Upper lobe of right lung (tissue), 1 donor: ENCODE results near the gene FOS. TPM values are rescaled to one million over a fixed set of nuclear protein-coding genes. Genes with fewer than 3 reads are reported as not detected.

Experiments used
- ATAC-seq: fragments of 200-7000 bp; cut with Tn5 transposase; one replicate; pipeline ENCODE4 v1.9.1; 2020; ENCODE audit warnings: mild to moderate bottlenecking, moderate library complexity
- DNase-seq: peaks from one replicate; pipeline ENCODE4 v3.0.0-alpha.2; 2020
- H3K27ac ChIP-seq: fragments of 200-600 bp; one replicate; pipeline ENCODE4 v1.8.0; 2022
- H3K27me3 ChIP-seq: fragments of 200-600 bp; one replicate; pipeline ENCODE4 v1.8.0; 2022; ENCODE audit warnings: mild to moderate bottlenecking
- H3K36me3 ChIP-seq: fragments of 200-600 bp; one replicate; pipeline ENCODE4 v1.8.0; 2022
- H3K4me1 ChIP-seq: fragments of 200-600 bp; one replicate; pipeline ENCODE4 v1.8.0; 2022
- H3K4me3 ChIP-seq: fragments of 200-600 bp; one replicate; pipeline ENCODE4 v1.8.0; 2022; ENCODE audit warnings: mild to moderate bottlenecking
- H3K9me3 ChIP-seq: fragments of 200-600 bp; one replicate; pipeline ENCODE4 v1.8.0; 2022
- intact Hi-C: fragments of 100-400 bp; cut with DNase I; formaldehyde crosslinking; loops from one replicate; pipeline ENCODE4 v1.11.0; 2022
- total RNA-seq: library from RNA; stranded (reverse); fragmentation: NEBNext Ultra II Directional; extraction: Animal tissue kit (Norgen Biotek cat#: 25700); gene quantifications from one replicate; pipeline ENCODE4 v1.2.1, GENCODE V29; 2021
- TF ChIP-seq, protein P1 (sequence below): fragments of 200-600 bp; IDR thresholded peaks from one replicate; pipeline ENCODE4 v1.8.0; 2022; ENCODE audit warnings: antibody characterized with exemption
- donor health status: DM: no; HTN: yes; CAD: no; lungs with severe emphysema.

The FOS gene
- total RNA-seq, 1 donor from 2014 or later, result 204 TPM

DNA sequence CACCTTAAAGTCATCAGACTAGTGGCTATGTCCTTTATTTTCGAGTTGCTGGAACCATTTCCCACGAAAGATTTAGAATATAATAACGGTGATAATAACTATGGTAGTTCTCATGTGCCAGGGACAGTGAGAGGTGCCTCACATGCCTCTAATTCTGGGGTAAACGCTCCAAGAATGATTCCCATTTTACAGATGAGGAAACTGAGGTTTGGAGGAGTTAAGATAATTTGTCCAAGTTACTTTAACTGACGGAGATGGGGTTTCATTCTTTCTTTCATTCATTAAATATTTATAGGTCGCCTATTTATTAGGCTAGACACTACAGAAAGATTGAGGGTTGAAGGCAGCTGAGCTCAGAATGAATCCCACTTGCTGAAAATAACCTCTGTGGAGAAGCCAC lies 30.7 kb upstream of the FOS start:
- H3K36me3 ChIP-seq, result no peaks in the 10 kb centered on the region
- H3K9me3 ChIP-seq, result no peaks in the 10 kb centered on the region
- ATAC-seq (no peak), DNase-seq (no peak)
- H3K27me3 ChIP-seq, result no peaks in the 10 kb centered on the region
- TF ChIP-seq, protein P1, sequence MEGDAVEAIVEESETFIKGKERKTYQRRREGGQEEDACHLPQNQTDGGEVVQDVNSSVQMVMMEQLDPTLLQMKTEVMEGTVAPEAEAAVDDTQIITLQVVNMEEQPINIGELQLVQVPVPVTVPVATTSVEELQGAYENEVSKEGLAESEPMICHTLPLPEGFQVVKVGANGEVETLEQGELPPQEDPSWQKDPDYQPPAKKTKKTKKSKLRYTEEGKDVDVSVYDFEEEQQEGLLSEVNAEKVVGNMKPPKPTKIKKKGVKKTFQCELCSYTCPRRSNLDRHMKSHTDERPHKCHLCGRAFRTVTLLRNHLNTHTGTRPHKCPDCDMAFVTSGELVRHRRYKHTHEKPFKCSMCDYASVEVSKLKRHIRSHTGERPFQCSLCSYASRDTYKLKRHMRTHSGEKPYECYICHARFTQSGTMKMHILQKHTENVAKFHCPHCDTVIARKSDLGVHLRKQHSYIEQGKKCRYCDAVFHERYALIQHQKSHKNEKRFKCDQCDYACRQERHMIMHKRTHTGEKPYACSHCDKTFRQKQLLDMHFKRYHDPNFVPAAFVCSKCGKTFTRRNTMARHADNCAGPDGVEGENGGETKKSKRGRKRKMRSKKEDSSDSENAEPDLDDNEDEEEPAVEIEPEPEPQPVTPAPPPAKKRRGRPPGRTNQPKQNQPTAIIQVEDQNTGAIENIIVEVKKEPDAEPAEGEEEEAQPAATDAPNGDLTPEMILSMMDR, result no peak
- no peak overlapping the region for H3K4me3 ChIP-seq
- H3K27ac ChIP-seq, result no peak overlapping the region
- H3K4me1 ChIP-seq, result peaks cover 2% of the 10 kb centered on the region
- intact Hi-C loops, result no loop called here

DNA sequence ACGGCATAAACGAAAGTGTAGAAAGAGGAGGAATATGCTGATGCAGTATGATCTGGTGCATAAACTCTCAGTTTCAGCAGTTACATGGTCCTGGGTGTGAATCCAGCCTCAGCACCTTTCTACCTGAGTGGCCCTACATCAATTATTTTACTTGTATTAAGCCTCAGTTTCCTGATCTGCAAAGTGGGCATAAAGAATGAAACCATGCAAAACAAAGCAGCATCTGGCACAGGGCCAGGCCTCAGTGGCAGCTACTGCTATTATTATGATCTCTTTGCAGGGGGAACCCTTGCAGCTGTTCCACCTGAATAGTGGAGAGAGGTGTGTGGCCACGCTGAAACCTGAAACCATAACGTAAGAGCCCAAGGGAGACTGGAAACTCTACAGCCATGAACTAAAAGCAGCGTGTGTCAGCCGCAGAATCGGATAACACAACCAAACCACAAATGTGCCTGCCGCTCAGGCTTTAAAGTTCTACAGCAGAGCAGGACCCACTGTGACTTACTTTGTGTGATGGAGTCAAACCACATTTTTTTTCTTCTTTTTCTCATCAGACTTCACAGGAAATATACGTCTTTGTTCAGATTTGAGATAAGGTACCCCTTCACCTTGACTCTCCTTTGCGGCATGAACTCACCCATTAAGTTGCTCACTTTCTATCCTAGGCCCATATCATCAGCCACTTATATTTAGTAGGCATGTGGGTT lies 29.2 kb upstream of the FOS start:
- DNase-seq (peak; percentile 45), ATAC-seq (peak; percentile 37)
- no peak overlapping the region for H3K4me3 ChIP-seq
- intact Hi-C loops, result no loop called here
- H3K27ac ChIP-seq, result no peak overlapping the region
- no peaks in the 10 kb centered on the region for H3K36me3 ChIP-seq
- H3K9me3 ChIP-seq, result no peaks in the 10 kb centered on the region
- H3K27me3 ChIP-seq, result no peaks in the 10 kb centered on the region
- TF ChIP-seq, protein P1, result no peak
- peaks cover 6% of the 10 kb centered on the region for H3K4me1 ChIP-seq

DNA sequence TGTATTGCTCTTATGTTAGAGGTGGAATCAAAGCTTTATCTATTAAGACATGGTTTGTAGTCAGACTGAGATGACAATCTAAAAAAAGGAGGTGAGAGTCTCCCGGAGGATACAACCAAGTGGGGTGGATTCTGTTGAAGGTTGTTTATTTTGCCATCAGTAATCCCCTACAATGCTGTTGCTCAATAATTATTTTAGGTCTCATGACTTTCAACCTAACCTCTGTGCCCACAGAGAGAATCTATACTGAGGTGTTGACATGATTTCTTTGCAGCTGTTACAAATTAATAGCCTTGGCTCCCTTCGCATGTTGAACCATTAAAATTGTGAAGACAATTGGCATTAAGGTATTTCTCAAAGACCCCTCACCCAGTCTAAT lies 28.7 kb upstream of the FOS start:
- H3K27ac ChIP-seq, result no peak overlapping the region
- ATAC-seq, result no peak
- no peaks in the 10 kb centered on the region for H3K9me3 ChIP-seq
- H3K4me1 ChIP-seq, result peaks cover 11% of the 10 kb centered on the region
- no peak for DNase-seq
- H3K27me3 ChIP-seq, result no peaks in the 10 kb centered on the region
- intact Hi-C loops, result no loop called here
- TF ChIP-seq, protein P1, result no peak
- no peaks in the 10 kb centered on the region for H3K36me3 ChIP-seq
- H3K4me3 ChIP-seq, result no peak overlapping the region

DNA sequence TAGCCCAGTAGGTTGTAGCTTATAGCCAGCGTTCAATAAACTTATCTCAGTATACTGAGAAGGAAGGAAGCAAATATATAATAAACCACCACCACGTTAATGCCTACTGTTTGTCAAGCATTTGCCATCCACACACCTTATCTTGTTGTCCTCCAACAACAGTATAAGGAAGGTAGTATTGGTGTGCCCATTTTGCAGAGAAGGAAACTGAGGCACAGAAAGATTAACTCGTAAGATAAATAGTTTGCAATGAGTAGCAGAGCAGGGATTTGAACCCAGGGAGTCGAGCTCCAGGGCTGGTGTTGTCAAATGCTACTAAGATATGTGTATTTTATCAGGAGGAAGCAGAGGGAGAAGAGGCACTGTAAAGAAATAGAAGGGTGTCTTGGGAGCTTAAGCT lies 27.8 kb upstream of the FOS start:
- intact Hi-C loops, result no loop called here
- ATAC-seq (no peak), DNase-seq (no peak)
- H3K27ac ChIP-seq, result no peak overlapping the region
- peaks cover 12% of the 10 kb centered on the region for H3K4me1 ChIP-seq
- H3K27me3 ChIP-seq, result no peaks in the 10 kb centered on the region
- H3K4me3 ChIP-seq, result no peak overlapping the region
- H3K9me3 ChIP-seq, result no peaks in the 10 kb centered on the region
- TF ChIP-seq, protein P1, result no peak
- no peaks in the 10 kb centered on the region for H3K36me3 ChIP-seq

DNA sequence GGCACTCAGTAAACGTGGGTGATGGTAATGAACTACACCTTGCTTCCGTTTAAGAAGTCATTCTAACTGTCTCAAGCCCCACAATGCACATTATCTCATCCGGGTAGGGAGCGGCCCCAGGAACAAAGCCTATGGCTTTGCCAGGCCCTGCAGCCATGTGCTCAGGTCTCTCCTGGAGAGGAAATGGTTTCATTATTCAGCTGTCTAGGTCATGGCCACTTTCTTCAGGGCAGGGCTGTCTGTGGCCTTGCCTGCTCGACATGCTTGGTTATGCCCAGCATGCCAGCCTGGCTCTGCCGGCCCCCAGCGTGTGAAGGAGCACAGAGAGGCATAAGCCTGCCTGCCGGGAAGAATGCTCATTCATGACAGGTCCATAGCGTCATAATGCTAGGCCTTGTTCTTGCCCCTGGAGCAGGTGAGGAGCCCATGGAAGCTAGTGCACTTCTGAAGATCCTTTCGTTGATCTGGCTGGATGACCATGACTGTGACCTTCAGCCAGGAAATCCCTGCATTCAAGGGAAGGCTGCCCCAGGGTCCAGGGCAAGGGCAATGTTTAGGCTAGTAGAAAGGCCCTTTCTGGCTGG lies 26.3 kb upstream of the FOS start:
- TF ChIP-seq, protein P1, result no peak
- DNase-seq, result peak; percentile 55
- no peaks in the 10 kb centered on the region for H3K36me3 ChIP-seq
- H3K4me1 ChIP-seq, result peaks cover 12% of the 10 kb centered on the region
- H3K27ac ChIP-seq, result no peak overlapping the region
- intact Hi-C loops, result no loop called here
- H3K9me3 ChIP-seq, result no peaks in the 10 kb centered on the region
- no peak overlapping the region for H3K4me3 ChIP-seq
- peak; percentile 8 for ATAC-seq
- H3K27me3 ChIP-seq, result no peaks in the 10 kb centered on the region
